ENCODE data around the gene RND2. TPM values are rescaled to one million over a fixed set of nuclear protein-coding genes. Genes with fewer than 3 reads are reported as not detected.

The RND2 gene
- 0.08 to 0.18 TPM (median 0.13 TPM) in 5 replicates for total RNA-seq (2022; extraction: Qiagen RNA extraction; ENCODE audit: low read depth)

GRCh38 chr17:43024407-43025289 is at the start of gene RND2:
RND2 (plus strand) TSS chr17:43025231; CDS start chr17:43025348, 117 bp downstream.

DNA sequence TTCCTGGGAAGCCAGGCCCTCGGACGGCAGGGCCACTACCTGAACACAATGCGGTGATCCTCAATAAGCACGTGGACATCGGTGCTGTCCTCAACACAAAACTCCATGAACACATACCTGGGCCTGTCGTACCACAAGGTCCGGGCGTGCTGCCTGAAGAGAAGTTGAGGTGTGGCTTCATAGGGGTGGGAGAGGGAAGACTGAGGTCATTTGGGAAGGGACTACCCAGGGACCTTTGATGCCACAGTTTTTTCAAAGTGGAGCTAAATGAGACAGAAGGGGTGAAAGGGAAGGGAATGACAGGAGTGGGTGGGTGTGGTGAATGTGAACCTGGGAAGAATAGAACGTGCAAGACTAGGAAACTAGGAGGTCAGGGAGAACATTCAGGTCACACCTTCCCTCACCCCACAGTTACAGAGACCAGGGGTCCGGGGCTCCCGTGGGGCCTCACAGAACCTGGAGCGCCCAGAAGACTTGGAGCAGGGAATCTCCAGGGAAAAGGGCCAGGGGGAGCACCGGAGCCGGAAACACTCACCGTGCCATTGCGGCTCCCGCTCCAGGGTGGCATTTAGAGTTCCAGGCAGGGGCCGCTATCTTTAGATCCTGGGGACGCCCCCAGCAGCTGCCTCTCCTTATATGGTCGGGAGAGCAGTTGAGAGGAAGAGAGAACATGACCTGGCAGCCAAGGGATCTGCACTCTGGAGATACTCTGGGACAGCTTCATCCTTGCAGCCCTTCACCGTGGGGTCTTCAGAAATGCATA is 45.3 kb upstream of the RND2 start, which contains the start of gene PTGES3L:
Gene PTGES3L (minus strand): TSS at position 570 of the 763 bp plus-strand sequence. CDS start 27 bp downstream, at position 543.

DNA sequence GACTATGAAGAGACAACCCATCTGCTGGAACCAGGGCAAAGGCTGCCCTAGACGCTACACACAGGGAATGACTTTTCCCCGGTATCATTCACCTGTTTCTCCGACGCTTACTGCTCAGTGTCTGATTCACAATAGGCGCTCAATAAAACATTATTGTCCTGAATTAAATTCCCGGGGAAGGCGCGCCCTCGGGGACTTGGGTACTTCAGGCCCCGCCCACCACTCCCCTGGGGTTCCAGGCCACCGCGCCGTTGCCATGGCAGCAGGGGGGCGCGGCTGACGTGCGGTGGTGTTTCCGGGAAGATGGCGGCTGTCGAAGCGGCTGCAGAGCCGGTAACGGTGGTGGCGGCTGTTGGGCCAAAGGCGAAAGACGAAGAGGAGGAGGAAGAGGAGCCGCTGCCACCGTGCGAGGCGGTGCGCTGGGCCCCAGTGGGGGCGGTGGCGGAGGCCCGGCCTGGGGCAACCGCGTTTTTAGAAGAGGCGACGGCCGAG is 44.7 kb upstream of the RND2 start, which contains the start of gene RUNDC1:
Gene RUNDC1 (plus strand): TSS at position 292 of the 492 bp plus-strand sequence. CDS start 12 bp downstream, at position 304.

DNA sequence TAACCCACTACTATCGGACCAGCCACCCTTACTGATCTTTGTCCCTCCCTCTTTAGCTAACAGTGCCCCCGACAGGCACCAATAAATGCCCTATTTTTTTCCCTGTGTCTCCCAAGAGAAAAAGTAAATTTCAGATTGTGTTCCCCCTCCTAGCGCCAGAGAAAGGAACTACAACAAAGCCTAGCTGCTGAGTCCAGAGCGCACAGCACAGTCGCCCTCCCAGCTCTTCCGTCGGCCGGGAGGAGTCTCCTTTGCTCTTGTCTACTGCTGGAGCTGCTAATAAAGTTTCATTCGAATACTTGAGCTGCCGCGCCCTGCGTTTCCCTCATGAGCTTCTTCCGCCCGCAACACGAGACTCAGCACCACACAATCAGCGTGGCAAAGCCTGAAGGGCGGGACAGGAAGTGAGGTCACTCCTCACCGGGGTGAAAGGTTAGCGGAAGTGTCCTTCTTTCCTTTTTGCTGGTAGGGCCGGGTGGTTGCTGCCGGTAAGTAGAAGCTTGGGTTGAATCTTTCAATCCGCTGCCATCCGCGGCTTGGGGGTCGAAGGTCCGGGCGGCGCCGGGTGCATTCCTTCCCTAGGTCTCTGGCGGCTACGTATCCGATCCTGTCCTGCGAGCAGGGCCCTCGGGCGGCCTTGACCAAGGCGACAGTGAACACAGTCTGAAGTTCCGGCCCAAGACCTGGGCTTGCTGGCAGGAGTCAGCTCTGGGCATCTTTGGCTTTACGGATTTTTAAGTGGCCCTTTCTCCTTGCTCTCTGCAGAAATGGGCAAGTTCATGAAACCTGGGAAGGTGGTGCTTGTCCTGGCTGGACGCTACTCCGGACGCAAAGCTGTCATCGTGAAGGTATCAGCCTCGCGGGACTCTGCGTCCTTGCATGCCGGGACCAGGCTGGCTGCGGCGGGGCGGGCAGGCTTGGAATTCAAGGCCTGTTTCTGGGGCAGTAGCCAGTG is 26.8 kb upstream of the RND2 start, which contains the start of gene RPL27:
Gene RPL27 (plus strand): TSS at position 436 of the 955 bp plus-strand sequence. CDS start 332 bp downstream, at position 768.

GRCh38 chr17:43006639-43007551 is 18.1 kb upstream of the RND2 start, which contains the start of gene IFI35:
IFI35 (plus strand) TSS chr17:43006784; CDS start chr17:43006948, 164 bp downstream.

GRCh38 chr17:43021741-43022512 is 3.1 kb upstream of the RND2 start, which contains the start of gene VAT1:
VAT1 (minus strand) TSS chr17:43022385; CDS start chr17:43022322, 63 bp downstream.

Other genes starting within 250 kb of the RND2 start
- 0.85 to 1.7 TPM (median 1.4 TPM) in 5 replicates for gene WNK4, start 244.6 kb upstream of the RND2 start, total RNA-seq (2022; extraction: Qiagen RNA extraction; ENCODE audit: low read depth)
- 117 to 153 TPM (median 137 TPM) in 5 replicates for gene COA3, start 226.5 kb upstream of the RND2 start, total RNA-seq (2022; extraction: Qiagen RNA extraction; ENCODE audit: low read depth)
- gene CNTD1, start 226.4 kb upstream of the RND2 start, total RNA-seq (2022; extraction: Qiagen RNA extraction; ENCODE audit: low read depth): not detected in 5 replicates
- 78.7 to 105 TPM (median 81.3 TPM) in 5 replicates for gene BECN1, start 200.9 kb upstream of the RND2 start, total RNA-seq (2022; extraction: Qiagen RNA extraction; ENCODE audit: low read depth)
- gene PSME3, start 191.8 kb upstream of the RND2 start, total RNA-seq (2022; extraction: Qiagen RNA extraction; ENCODE audit: low read depth): 233 to 282 TPM (median 239 TPM) in 5 replicates
- 1.4 to 2.0 TPM (median 1.9 TPM) in 5 replicates for gene AOC2, start 180.7 kb upstream of the RND2 start, total RNA-seq (2022; extraction: Qiagen RNA extraction; ENCODE audit: low read depth)
- gene AOC3, start 174.0 kb upstream of the RND2 start, total RNA-seq (2022; extraction: Qiagen RNA extraction; ENCODE audit: low read depth): 0.82 to 1.6 TPM (median 1.1 TPM) in 5 replicates
- not detected in 5 replicates for gene G6PC1, start 124.4 kb upstream of the RND2 start, total RNA-seq (2022; extraction: Qiagen RNA extraction; ENCODE audit: low read depth)
- gene AARSD1, start 60.8 kb upstream of the RND2 start, total RNA-seq (2022; extraction: Qiagen RNA extraction; ENCODE audit: low read depth): 50.2 to 57.9 TPM (median 52.4 TPM) in 5 replicates
- 0.70 to 1.6 TPM (median 1.1 TPM) in 5 replicates for gene PTGES3L, start 45.2 kb upstream of the RND2 start, total RNA-seq (2022; extraction: Qiagen RNA extraction; ENCODE audit: low read depth)
- 19.2 to 22.8 TPM (median 21.6 TPM) in 5 replicates for gene RUNDC1, start 44.7 kb upstream of the RND2 start, total RNA-seq (2022; extraction: Qiagen RNA extraction; ENCODE audit: low read depth)
- gene RPL27, start 26.8 kb upstream of the RND2 start, total RNA-seq (2022; extraction: Qiagen RNA extraction; ENCODE audit: low read depth): 2,797 to 3,699 TPM (median 3,171 TPM) in 5 replicates
- 15.7 to 21.2 TPM (median 17.9 TPM) in 5 replicates for gene IFI35, start 18.4 kb upstream of the RND2 start, total RNA-seq (2022; extraction: Qiagen RNA extraction; ENCODE audit: low read depth)
- 208 to 241 TPM (median 225 TPM) in 5 replicates for gene VAT1, start 2.8 kb upstream of the RND2 start, total RNA-seq (2022; extraction: Qiagen RNA extraction; ENCODE audit: low read depth)
- gene BRCA1, start 100.1 kb downstream of the RND2 start, total RNA-seq (2022; extraction: Qiagen RNA extraction; ENCODE audit: low read depth): 23.2 to 29.0 TPM (median 26.8 TPM) in 5 replicates
- 33.5 to 45.9 TPM (median 41.3 TPM) in 5 replicates for gene NBR1, start 146.0 kb downstream of the RND2 start, total RNA-seq (2022; extraction: Qiagen RNA extraction; ENCODE audit: low read depth)
- gene TMEM106A, start 186.6 kb downstream of the RND2 start, total RNA-seq (2022; extraction: Qiagen RNA extraction; ENCODE audit: low read depth): 0.49 to 2.3 TPM (median 1.2 TPM) in 5 replicates
- gene CCDC200, start 203.4 kb downstream of the RND2 start, total RNA-seq (2022; extraction: Qiagen RNA extraction; ENCODE audit: low read depth): not detected in 5 replicates
- not detected in 5 replicates for gene RNU2-1, start 208.7 kb downstream of the RND2 start, total RNA-seq (2022; extraction: Qiagen RNA extraction; ENCODE audit: low read depth)

All from A549 treated with RU486 at 1 μM for 4 hours (cell line).